Neural cell (in vitro differentiated cells): Measurements from ENCODE around the gene ARHGEF11. TPM values are rescaled to one million over a fixed set of nuclear protein-coding genes. Genes with fewer than 3 reads are reported as not detected.

Source experiments
- H2AFZ ChIP-seq: fragments of 200-600, 300-800 bp; sonication (generic), shearing (Covaris generic); 2 replicates; pipeline ENCODE4 v1.6.0; 2014; ENCODE audit warnings: low read depth, mild to moderate bottlenecking, antibody characterized with exemption, low read length, moderate library complexity
- H3F3A ChIP-seq: fragments of 200-600 bp; shearing (Covaris generic); 2 replicates; pipeline ENCODE4 v1.6.1; 2016; ENCODE audit warnings: mild to moderate bottlenecking, moderate library complexity, mixed read lengths, antibody characterized with exemption, low read length; ENCODE audit not compliant: insufficient read depth, poor library complexity, severe bottlenecking
- H3K27ac ChIP-seq: fragments of 200-600, 300-800 bp; sonication (generic), shearing (Covaris generic); 2 replicates; pipeline ENCODE4 v1.5.1; 2014; ENCODE audit warnings: mild to moderate bottlenecking, low read length, moderate library complexity
- H3K27me3 ChIP-seq: fragments of 300-800, 200-600 bp; sonication (generic), shearing (Covaris generic); 2 replicates; pipeline ENCODE4 v1.6.0; 2014; ENCODE audit warnings: mild to moderate bottlenecking, low read depth, low read length, moderate library complexity; ENCODE audit not compliant: insufficient read depth
- H3K36me3 ChIP-seq: fragments of 300-800, 200-600 bp; sonication (generic), shearing (Covaris generic); 2 replicates; pipeline ENCODE4 v1.5.1; 2014; ENCODE audit warnings: mild to moderate bottlenecking, antibody characterized with exemption, low read length, moderate library complexity; ENCODE audit not compliant: insufficient read depth
- H3K4me2 ChIP-seq: fragments of 300-800, 200-600 bp; sonication (generic), shearing (Covaris generic); 2 replicates; pipeline ENCODE4 v1.6.0; 2014; ENCODE audit warnings: mild to moderate bottlenecking, low read length
- H3K4me3 ChIP-seq: fragments of 300-800, 200-600 bp; sonication (generic), shearing (Covaris generic); 2 replicates; pipeline ENCODE4 v1.5.1; 2014; ENCODE audit warnings: mild to moderate bottlenecking, low read length, moderate library complexity
- H3K79me2 ChIP-seq: fragments of 200-600 bp; shearing (Covaris generic); replicated peaks from 2 replicates; pipeline ENCODE4 v1.6.0; 2014; ENCODE audit warnings: mild to moderate bottlenecking, low read length, moderate library complexity; ENCODE audit not compliant: insufficient read depth
- H3K9ac ChIP-seq: fragments of 300-800, 200-600 bp; sonication (generic), shearing (Covaris generic); 2 replicates; pipeline ENCODE4 v1.6.1; 2016; ENCODE audit warnings: mild to moderate bottlenecking, low read length, mixed read lengths
- H3K9me2 ChIP-seq: fragments of 200-600 bp; shearing (Covaris generic); 2 replicates; pipeline ENCODE4 v1.6.1; 2016; ENCODE audit warnings: mild to moderate bottlenecking, low read length, mixed read lengths; ENCODE audit not compliant: insufficient read depth
- H3K9me3 ChIP-seq: fragments of 200-600, 300-800 bp; sonication (generic), shearing (Covaris generic); 2 replicates; pipeline ENCODE4 v1.6.1; 2016; ENCODE audit warnings: mild to moderate bottlenecking, mixed run types, low read length, moderate library complexity, mixed read lengths
- H4K20me1 ChIP-seq: fragments of 200-600 bp; shearing (Covaris generic); 2 replicates; pipeline ENCODE4 v1.6.1; 2016; ENCODE audit warnings: mild to moderate bottlenecking, mixed run types; ENCODE audit not compliant: insufficient read depth
- EP300 ChIP-seq: fragments of 450-650 bp; conservative IDR thresholded peaks from 2 replicates; pipeline ENCODE4 v1.6.1; 2014; ENCODE audit warnings: antibody characterized with exemption, mild to moderate bottlenecking, moderate library complexity; ENCODE audit not compliant: poor library complexity, severe bottlenecking
- EZH2 ChIP-seq: fragments of 200-600, 300-800 bp; shearing (Covaris generic), sonication (generic); IDR thresholded peaks from 2 replicates; pipeline ENCODE4 v1.6.1; 2014; ENCODE audit warnings: antibody characterized with exemption, low read length, borderline replicate concordance, mild to moderate bottlenecking; ENCODE audit not compliant: insufficient read depth, poor library complexity, severe bottlenecking
- MXI1 ChIP-seq: fragments of 450-650 bp; conservative IDR thresholded peaks from 2 replicates; pipeline ENCODE4 v1.6.1; 2014; ENCODE audit warnings: antibody characterized with exemption, mild to moderate bottlenecking; ENCODE audit not compliant: poor library complexity, severe bottlenecking
- POLR2AphosphoS5 ChIP-seq: IDR thresholded peaks from 2 replicates; pipeline ENCODE4 v1.6.1; 2012
- RAD21 ChIP-seq: fragments of 450-650 bp; conservative IDR thresholded peaks from 2 replicates; pipeline ENCODE4 v1.6.1; 2014; ENCODE audit warnings: antibody characterized with exemption, mild to moderate bottlenecking, moderate library complexity
- SMC3 ChIP-seq: fragments of 450-650 bp; conservative IDR thresholded peaks from 2 replicates; pipeline ENCODE4 v1.6.1; 2014; ENCODE audit warnings: antibody characterized with exemption, mild to moderate bottlenecking, moderate library complexity; ENCODE audit not compliant: poor library complexity
- TAF1 ChIP-seq: IDR thresholded peaks from 2 replicates; pipeline ENCODE4 v1.6.1; 2012; ENCODE audit warnings: low read depth
- polyA plus RNA-seq: library from polyadenylated mRNA; depleted of rRNA; stranded (reverse); fragments of >200 nt; gene quantifications from 2 replicates; pipeline ENCODE4 v1.2.3, GENCODE V29; 2014
- TF ChIP-seq, protein P1 (sequence below): fragments of 450-650 bp; IDR thresholded peaks from 2 replicates; pipeline ENCODE4 v1.5.1; 2014; ENCODE audit warnings: antibody characterized with exemption, mild to moderate bottlenecking, moderate library complexity; ENCODE audit not compliant: poor library complexity, severe bottlenecking
- TF ChIP-seq, protein P2 (sequence below): IDR thresholded peaks from 2 replicates; pipeline ENCODE4 v1.6.1; 2012; ENCODE audit warnings: borderline replicate concordance

ARHGEF11 gene
- polyA plus RNA-seq, 1 donor from 2014 or later = 33.2 TPM

GRCh38 chr1:157080714-157081113, 35.2 kb upstream of the ARHGEF11 start:
- no peak overlapping the region for H3K9ac ChIP-seq
- TF ChIP-seq EP300 = no peak
- TF ChIP-seq EZH2 = no peak
- no peaks in the 10 kb centered on the region for H3K9me3 ChIP-seq
- no peaks in the 10 kb centered on the region for H3K36me3 ChIP-seq
- no peak overlapping the region for H3K4me3 ChIP-seq
- H3K9me2 ChIP-seq = no peaks in the 10 kb centered on the region
- H3K27me3 ChIP-seq = no peaks in the 10 kb centered on the region
- H2AFZ ChIP-seq = no peak overlapping the region
- H3F3A ChIP-seq = no peaks in the 10 kb centered on the region
- H3K27ac ChIP-seq = no peak overlapping the region
- H3K4me2 ChIP-seq = no peak overlapping the region
- no peaks in the 10 kb centered on the region for H4K20me1 ChIP-seq
- no peaks in the 10 kb centered on the region for H3K79me2 ChIP-seq

DNA sequence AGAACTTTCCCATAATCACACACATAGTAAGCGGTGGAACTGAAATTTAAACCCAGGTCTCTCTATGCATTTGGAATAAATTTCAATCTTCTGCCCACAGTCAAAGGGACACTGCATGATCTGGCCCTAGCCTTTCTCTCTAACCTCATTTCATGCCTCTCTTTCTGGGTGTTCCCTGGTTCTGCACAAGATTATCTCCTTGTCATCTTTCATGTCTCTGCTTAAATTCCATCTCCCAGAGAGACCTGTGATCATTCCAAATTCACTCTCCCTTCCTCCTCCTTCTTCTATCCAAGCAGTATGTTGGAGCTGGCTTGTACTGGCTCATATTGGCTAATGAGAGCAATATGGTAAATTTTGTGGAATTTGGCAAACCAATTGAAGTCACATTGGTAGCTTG, 31.9 kb upstream of the ARHGEF11 start:
- no peaks in the 10 kb centered on the region for H3K79me2 ChIP-seq
- no peak for TF ChIP-seq RAD21
- TF ChIP-seq, protein P1, sequence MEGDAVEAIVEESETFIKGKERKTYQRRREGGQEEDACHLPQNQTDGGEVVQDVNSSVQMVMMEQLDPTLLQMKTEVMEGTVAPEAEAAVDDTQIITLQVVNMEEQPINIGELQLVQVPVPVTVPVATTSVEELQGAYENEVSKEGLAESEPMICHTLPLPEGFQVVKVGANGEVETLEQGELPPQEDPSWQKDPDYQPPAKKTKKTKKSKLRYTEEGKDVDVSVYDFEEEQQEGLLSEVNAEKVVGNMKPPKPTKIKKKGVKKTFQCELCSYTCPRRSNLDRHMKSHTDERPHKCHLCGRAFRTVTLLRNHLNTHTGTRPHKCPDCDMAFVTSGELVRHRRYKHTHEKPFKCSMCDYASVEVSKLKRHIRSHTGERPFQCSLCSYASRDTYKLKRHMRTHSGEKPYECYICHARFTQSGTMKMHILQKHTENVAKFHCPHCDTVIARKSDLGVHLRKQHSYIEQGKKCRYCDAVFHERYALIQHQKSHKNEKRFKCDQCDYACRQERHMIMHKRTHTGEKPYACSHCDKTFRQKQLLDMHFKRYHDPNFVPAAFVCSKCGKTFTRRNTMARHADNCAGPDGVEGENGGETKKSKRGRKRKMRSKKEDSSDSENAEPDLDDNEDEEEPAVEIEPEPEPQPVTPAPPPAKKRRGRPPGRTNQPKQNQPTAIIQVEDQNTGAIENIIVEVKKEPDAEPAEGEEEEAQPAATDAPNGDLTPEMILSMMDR = no peak
- no peak for TF ChIP-seq TAF1
- TF ChIP-seq EP300 = no peak
- TF ChIP-seq, protein P2, sequence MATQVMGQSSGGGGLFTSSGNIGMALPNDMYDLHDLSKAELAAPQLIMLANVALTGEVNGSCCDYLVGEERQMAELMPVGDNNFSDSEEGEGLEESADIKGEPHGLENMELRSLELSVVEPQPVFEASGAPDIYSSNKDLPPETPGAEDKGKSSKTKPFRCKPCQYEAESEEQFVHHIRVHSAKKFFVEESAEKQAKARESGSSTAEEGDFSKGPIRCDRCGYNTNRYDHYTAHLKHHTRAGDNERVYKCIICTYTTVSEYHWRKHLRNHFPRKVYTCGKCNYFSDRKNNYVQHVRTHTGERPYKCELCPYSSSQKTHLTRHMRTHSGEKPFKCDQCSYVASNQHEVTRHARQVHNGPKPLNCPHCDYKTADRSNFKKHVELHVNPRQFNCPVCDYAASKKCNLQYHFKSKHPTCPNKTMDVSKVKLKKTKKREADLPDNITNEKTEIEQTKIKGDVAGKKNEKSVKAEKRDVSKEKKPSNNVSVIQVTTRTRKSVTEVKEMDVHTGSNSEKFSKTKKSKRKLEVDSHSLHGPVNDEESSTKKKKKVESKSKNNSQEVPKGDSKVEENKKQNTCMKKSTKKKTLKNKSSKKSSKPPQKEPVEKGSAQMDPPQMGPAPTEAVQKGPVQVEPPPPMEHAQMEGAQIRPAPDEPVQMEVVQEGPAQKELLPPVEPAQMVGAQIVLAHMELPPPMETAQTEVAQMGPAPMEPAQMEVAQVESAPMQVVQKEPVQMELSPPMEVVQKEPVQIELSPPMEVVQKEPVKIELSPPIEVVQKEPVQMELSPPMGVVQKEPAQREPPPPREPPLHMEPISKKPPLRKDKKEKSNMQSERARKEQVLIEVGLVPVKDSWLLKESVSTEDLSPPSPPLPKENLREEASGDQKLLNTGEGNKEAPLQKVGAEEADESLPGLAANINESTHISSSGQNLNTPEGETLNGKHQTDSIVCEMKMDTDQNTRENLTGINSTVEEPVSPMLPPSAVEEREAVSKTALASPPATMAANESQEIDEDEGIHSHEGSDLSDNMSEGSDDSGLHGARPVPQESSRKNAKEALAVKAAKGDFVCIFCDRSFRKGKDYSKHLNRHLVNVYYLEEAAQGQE = no peak
- no peak for TF ChIP-seq MXI1
- no peaks in the 10 kb centered on the region for H3K9me2 ChIP-seq
- H3K4me3 ChIP-seq = no peak overlapping the region
- H3K9me3 ChIP-seq = no peaks in the 10 kb centered on the region
- H3K9ac ChIP-seq = no peak overlapping the region
- no peaks in the 10 kb centered on the region for H3F3A ChIP-seq
- H3K27ac ChIP-seq = no peak overlapping the region
- H3K4me2 ChIP-seq = no peak overlapping the region
- no peaks in the 10 kb centered on the region for H4K20me1 ChIP-seq
- H2AFZ ChIP-seq = no peak overlapping the region
- H3K27me3 ChIP-seq = no peaks in the 10 kb centered on the region
- H3K36me3 ChIP-seq = no peaks in the 10 kb centered on the region

- no peaks in the 10 kb centered on the region for H3F3A ChIP-seq
- TF ChIP-seq RAD21 = no peak
- TF ChIP-seq EZH2 = no peak
- no peak for TF ChIP-seq TAF1
- TF ChIP-seq, protein P1 = no peak
- no peak for TF ChIP-seq SMC3
- TF ChIP-seq MXI1 = no peak
- no peak for TF ChIP-seq POLR2AphosphoS5
- TF ChIP-seq, protein P2 = no peak
- TF ChIP-seq EP300 = no peak
- no peak overlapping the region for H3K27ac ChIP-seq
- H3K9ac ChIP-seq = no peak overlapping the region
- no peaks in the 10 kb centered on the region for H3K79me2 ChIP-seq
- no peaks in the 10 kb centered on the region for H3K27me3 ChIP-seq
- H4K20me1 ChIP-seq = no peaks in the 10 kb centered on the region
- no peak overlapping the region for H3K4me3 ChIP-seq
- H3K36me3 ChIP-seq = no peaks in the 10 kb centered on the region
- no peak overlapping the region for H3K4me2 ChIP-seq
- H3K9me2 ChIP-seq = no peaks in the 10 kb centered on the region
- H2AFZ ChIP-seq = no peak overlapping the region
- no peaks in the 10 kb centered on the region for H3K9me3 ChIP-seq
These were observed 28.6 kb upstream of the ARHGEF11 start for GRCh38 chr1:157073944-157074685.
